Liver (tissue), 9 donors: ENCODE measurements around the gene PITHD1. TPM values are rescaled to one million over a fixed set of nuclear protein-coding genes. Genes with fewer than 3 reads are reported as not detected.
A peak's percentile ranks its signal among the peaks of the same experiment; 100 is the strongest.

Experiments used
- DNase-seq: peaks from one replicate; pipeline ENCODE4 v3.0.0-alpha.2; 2017; ENCODE audit warnings: low spot score
- H3K27ac ChIP-seq, 2 donors: one replicate each; pipeline ENCODE4 v1.7.0; 2013; ENCODE audit warnings: inconsistent platforms in 2 of 2, low read length in 2 of 2, control low read depth in 1 of 2, low read depth in 1 of 2, mild to moderate bottlenecking in 1 of 2
- H3K27me3 ChIP-seq, 4 donors: one replicate each; pipeline versions ENCODE4 v1.6.1 to v1.7.0; 2013; ENCODE audit warnings: low read length in 3 of 4, inconsistent platforms in 1 of 4, mild to moderate bottlenecking in 1 of 4, moderate library complexity in 1 of 4; ENCODE audit not compliant: control insufficient read depth in 4 of 4, insufficient read depth in 4 of 4
- H3K36me3 ChIP-seq, 4 donors: one replicate each; pipeline versions ENCODE4 v1.6.1 to v1.7.0; 2013; ENCODE audit warnings: low read length in 3 of 4, mild to moderate bottlenecking in 3 of 4, low read depth in 1 of 4, moderate library complexity in 1 of 4; ENCODE audit not compliant: control insufficient read depth in 4 of 4, insufficient read depth in 3 of 4
- H3K4me1 ChIP-seq, 4 donors: one replicate each; pipeline versions ENCODE4 v1.6.1 to v1.7.0; 2013; ENCODE audit warnings: low read length in 3 of 4, mild to moderate bottlenecking in 3 of 4, moderate library complexity in 1 of 4; ENCODE audit not compliant: control insufficient read depth in 4 of 4, insufficient read depth in 4 of 4
- H3K4me3 ChIP-seq, 3 donors: one replicate each; pipeline versions ENCODE4 v1.6.1 to v1.7.0; 2013; ENCODE audit warnings: low read length in 3 of 3, control low read depth in 1 of 3, low read depth in 1 of 3, mild to moderate bottlenecking in 1 of 3
- H3K9ac ChIP-seq, 2 donors: one replicate each; pipeline ENCODE4 v1.7.0; 2013; ENCODE audit warnings: low read length in 2 of 2, mild to moderate bottlenecking in 2 of 2, moderate library complexity in 2 of 2, control low read depth in 1 of 2, low read depth in 1 of 2
- H3K9me3 ChIP-seq, 4 donors: one replicate each; pipeline versions ENCODE4 v1.6.1 to v1.7.0; 2013; ENCODE audit warnings: low read length in 3 of 4; ENCODE audit not compliant: control insufficient read depth in 4 of 4
- ATF3 ChIP-seq: IDR thresholded peaks from 2 replicates; pipeline ENCODE4 v1.6.1; 2016; ENCODE audit warnings: antibody characterized with exemption
- CTCF ChIP-seq: fragments of 150-350 bp; IDR thresholded peaks from 2 replicates; pipeline ENCODE4 v1.5.1; 2017; ENCODE audit warnings: improper control_type of control experiment, low read depth, low read length; ENCODE audit not compliant: missing input control
- EGR1 ChIP-seq, 2 donors: IDR thresholded peaks; 2 replicates each; pipeline ENCODE4 v1.6.1; 2016 to 2018; ENCODE audit warnings: antibody characterized with exemption in 2 of 2, low read depth in 2 of 2
- FOXA1 ChIP-seq: IDR thresholded peaks from 2 replicates; pipeline ENCODE4 v1.6.1; 2016; ENCODE audit warnings: antibody characterized with exemption
- FOXA2 ChIP-seq: IDR thresholded peaks from 2 replicates; pipeline ENCODE4 v1.6.1; 2016; ENCODE audit warnings: antibody characterized with exemption
- GABPA ChIP-seq, 2 donors: IDR thresholded peaks in 1 of 2; conservative IDR thresholded peaks in 1 of 2; 2 replicates each; pipeline ENCODE4 v1.6.1; 2016; ENCODE audit warnings: antibody characterized with exemption in 2 of 2, mild to moderate bottlenecking in 1 of 2, moderate library complexity in 1 of 2
- HNF4A ChIP-seq, 2 donors: conservative IDR thresholded peaks; 2 replicates each; pipeline ENCODE4 v1.6.1; 2016; ENCODE audit warnings: antibody characterized with exemption in 2 of 2, mild to moderate bottlenecking in 2 of 2
- HNF4G ChIP-seq: IDR thresholded peaks from 2 replicates; pipeline ENCODE4 v1.6.1; 2016; ENCODE audit warnings: antibody characterized with exemption
- JUND ChIP-seq, 2 donors: IDR thresholded peaks; 2 replicates each; pipeline ENCODE4 v1.6.1; 2016; ENCODE audit warnings: antibody characterized with exemption in 2 of 2
- MAX ChIP-seq: IDR thresholded peaks from 2 replicates; pipeline ENCODE4 v1.6.1; 2016; ENCODE audit warnings: antibody characterized with exemption
- NR2F2 ChIP-seq: IDR thresholded peaks from 2 replicates; pipeline ENCODE4 v1.6.1; 2016; ENCODE audit warnings: antibody characterized with exemption
- RAD21 ChIP-seq, 2 donors: IDR thresholded peaks; 2 replicates each; pipeline ENCODE4 v1.6.1; 2016; ENCODE audit warnings: antibody characterized with exemption in 2 of 2, mild to moderate bottlenecking in 2 of 2
- REST ChIP-seq: IDR thresholded peaks from 2 replicates; pipeline ENCODE4 v1.6.1; 2016; ENCODE audit warnings: antibody characterized with exemption, mild to moderate bottlenecking
- RXRA ChIP-seq, 2 donors: IDR thresholded peaks; 2 replicates each; pipeline ENCODE4 v1.6.1; 2017 to 2018; ENCODE audit warnings: antibody characterized with exemption in 2 of 2, mild to moderate bottlenecking in 1 of 2
- SP1 ChIP-seq: IDR thresholded peaks from 2 replicates; pipeline ENCODE4 v1.6.1; 2018; ENCODE audit warnings: antibody characterized with exemption, mild to moderate bottlenecking
- TAF1 ChIP-seq: conservative IDR thresholded peaks from 2 replicates; pipeline ENCODE4 v1.6.1; 2016; ENCODE audit warnings: antibody characterized with exemption, mild to moderate bottlenecking
- YY1 ChIP-seq: IDR thresholded peaks from 2 replicates; pipeline ENCODE4 v1.6.1; 2016; ENCODE audit warnings: antibody characterized with exemption, mild to moderate bottlenecking
- ZBTB33 ChIP-seq: IDR thresholded peaks from 2 replicates; pipeline ENCODE4 v1.6.1; 2016; ENCODE audit warnings: antibody characterized with exemption
- WGBS: extraction: QIAGEN DNeasy Blood & Tissue Kit; methylation state at CpG from one replicate; pipeline ENCODE4 v1.1.7; 2013; 5-methylcytosine and 5-hydroxymethylcytosine counted together
- polyA plus RNA-seq, 2 donors: library from polyadenylated mRNA; stranded (reverse) in 1 of 2; unstranded in 1 of 2; fragments of 200-250 nt in 1 of 2; fragments of >200 nt in 1 of 2; fragmentation: Nextera tagmentation in 1 of 2; extraction: Ambion mirVana in 1 of 2; gene quantifications; one replicate each; pipeline versions ENCODE4 v1.2.1 to v1.2.3, GENCODE V29; 2013 to 2015
- total RNA-seq, 2 donors: library from RNA; depleted of rRNA; stranded (reverse); fragments of >200 nt; gene quantifications; one replicate each; pipeline ENCODE4 v1.2.3, GENCODE V29; 2014
- donor health status: healthy.
- donor health status: healthy.
- donor health status: healthy.
- donor health status: healthy.
- donor health status: healthy.

The PITHD1 gene
- total and polyA plus RNA-seq, 4 donors, result 17.1 to 86.4 (median 24.8) TPM

GRCh38 chr1:23824711-23825075, 46.5 kb downstream of the PITHD1 start:
- no peak for DNase-seq
- peak overlapping the region; percentile 90 to 99 (median 98) for H3K4me3 ChIP-seq
- H3K36me3 ChIP-seq, result peaks cover 0 to 7% (median 1%) of the 10 kb centered on the region in 4 donors
- peak overlapping the region; percentile 99 to 100 for H3K27ac ChIP-seq
- TF ChIP-seq NR2F2 (no peak), SP1 (peak; percentile 68), FOXA1 (no peak), REST (no peak), RAD21 (IDR thresholded peaks at IDR 0.05) (peak in 1 of 2 donors; percentile 48), HNF4A (conservative IDR thresholded peaks at IDR 0.05) (peak; percentile 82 to 92), GABPA (IDR thresholded peaks at IDR 0.05 in 1 of 2, conservative IDR thresholded peaks at IDR 0.05 in 1 of 2) (no peak), TAF1 (peak; percentile 54), RXRA (IDR thresholded peaks at IDR 0.05) (peak; percentile 7 to 49), MAX (peak; percentile 20), YY1 (no peak), JUND (IDR thresholded peaks at IDR 0.05) (no peak), ATF3 (no peak), FOXA2 (no peak), HNF4G (peak; percentile 75)
- H3K9me3 ChIP-seq, result no peaks in the 10 kb centered on the region
- peaks cover 7 to 18% (median 14%) of the 10 kb centered on the region in 4 donors for H3K4me1 ChIP-seq
- WGBS, result 3% methylated on average over 8 of the region's 8 CpGs
- no peaks in the 10 kb centered on the region for H3K27me3 ChIP-seq
- peak overlapping the region; percentile 98 to 99 for H3K9ac ChIP-seq

- Histone ChIP-seq H3K4me1 (peaks cover 7 to 18% (median 14%) of the 10 kb centered on the region in 4 donors), H3K27ac (peak within 1 kb of the TSS; percentile 99 to 100), H3K9ac (peak within 1 kb of the TSS; percentile 98 to 99), H3K9me3 (no peaks in the 10 kb centered on the region), H3K27me3 (no peaks in the 10 kb centered on the region), H3K4me3 (peak within 1 kb of the TSS; percentile 90 to 99 (median 98)), H3K36me3 (peaks cover 0 to 2% (median 0%) of the 10 kb centered on the region in 4 donors)
- peak; percentile 91 for DNase-seq
- under 1% methylated on average over 42 of the region's 42 CpGs for WGBS
- TF ChIP-seq SP1, result peak; percentile 11
- no peak for TF ChIP-seq NR2F2
- no peak for TF ChIP-seq CTCF
- TF ChIP-seq MAX, result no peak
- TF ChIP-seq TAF1, result peak; percentile 53
- no peak for TF ChIP-seq HNF4G
- TF ChIP-seq ZBTB33, result peak; percentile 51
- peak; percentile 88 for TF ChIP-seq REST
- TF ChIP-seq GABPA (IDR thresholded peaks at IDR 0.05 in 1 of 2, conservative IDR thresholded peaks at IDR 0.05 in 1 of 2), result peak in 1 of 2 donors; percentile 45
- peak in 1 of 2 donors; percentile 15 for TF ChIP-seq HNF4A (conservative IDR thresholded peaks at IDR 0.05)
- no peak for TF ChIP-seq FOXA1
- peak; percentile 95 to 96 for TF ChIP-seq EGR1 (IDR thresholded peaks at IDR 0.05; ENCODE audit: low read depth in 2 of 2)
- TF ChIP-seq RXRA (IDR thresholded peaks at IDR 0.05), result no peak
- peak; percentile 99 for TF ChIP-seq YY1
- TF ChIP-seq JUND (IDR thresholded peaks at IDR 0.05), result peak in 1 of 2 donors; percentile 14
Measured at GRCh38 chr1:23825076-23825761, 47.0 kb downstream of the PITHD1 start, which contains the start of gene HMGCL. TSS of gene HMGCL (minus strand) at chr1:23825429. CDS start at chr1:23825415, 14 bp downstream.
